ENCODE data around the gene MYDGF.
A peak's percentile ranks its signal among the peaks of the same experiment; 100 is the strongest.

The MYDGF gene

DNA sequence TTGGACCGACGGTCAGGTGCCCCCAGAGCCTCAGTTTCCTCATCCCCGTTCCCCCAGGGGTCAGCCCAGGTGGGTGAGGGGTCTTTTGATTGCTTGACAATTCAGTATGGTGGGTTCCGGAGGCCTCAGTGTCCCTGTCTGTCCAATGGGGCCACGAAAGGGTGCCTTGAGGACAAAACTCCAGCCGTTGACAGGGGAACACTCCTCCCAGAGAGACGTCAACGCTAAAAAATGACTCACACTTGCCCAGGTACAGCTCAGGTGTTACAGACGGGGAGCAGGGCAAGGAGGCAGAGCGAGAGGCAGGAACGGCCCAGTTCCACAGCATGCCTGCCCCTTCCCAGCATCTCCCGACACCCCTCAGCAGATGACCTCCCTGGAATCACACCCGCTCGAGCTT lies 29.0 kb downstream of the MYDGF start:
- no peak for DNase-seq (ENCODE audit: low read depth)

DNA sequence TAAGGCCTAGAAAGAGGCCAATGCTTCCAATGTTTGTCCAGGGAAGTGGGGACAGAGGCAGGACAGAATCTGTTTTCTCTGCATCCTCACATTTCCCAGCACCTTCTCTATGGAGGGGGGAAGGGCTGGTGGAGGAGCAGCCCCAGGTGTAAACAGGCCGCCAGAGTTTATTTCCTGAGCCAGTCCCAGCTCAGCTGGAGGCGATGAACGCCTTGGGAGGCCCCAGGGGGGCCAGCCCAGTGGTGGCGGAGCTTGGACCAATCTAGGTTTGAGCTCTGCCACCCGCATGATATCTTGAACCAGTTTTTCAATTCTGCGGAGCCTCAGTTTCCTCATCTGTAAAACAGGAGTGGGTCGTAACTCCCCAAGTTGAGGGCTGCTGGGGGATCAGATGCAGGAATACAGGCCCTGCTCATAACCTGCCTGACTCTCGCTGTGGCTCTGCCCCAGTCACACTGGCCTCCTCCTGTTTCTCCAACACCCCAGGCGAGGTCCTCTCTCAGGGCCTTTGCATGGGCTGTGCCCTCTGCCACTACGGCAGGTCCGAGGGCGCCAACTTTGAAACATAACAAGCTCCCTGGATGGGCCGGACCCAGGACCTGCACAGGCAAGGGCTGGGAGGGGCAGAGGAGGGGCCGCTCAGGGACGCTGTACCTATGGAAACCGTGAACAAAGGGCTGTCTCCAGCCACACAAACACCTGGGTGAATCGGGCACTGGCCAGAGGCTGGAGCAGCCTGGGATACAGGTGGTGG lies 29.7 kb downstream of the MYDGF start:
- DNase-seq (ENCODE audit: low read depth) = no peak

DNA sequence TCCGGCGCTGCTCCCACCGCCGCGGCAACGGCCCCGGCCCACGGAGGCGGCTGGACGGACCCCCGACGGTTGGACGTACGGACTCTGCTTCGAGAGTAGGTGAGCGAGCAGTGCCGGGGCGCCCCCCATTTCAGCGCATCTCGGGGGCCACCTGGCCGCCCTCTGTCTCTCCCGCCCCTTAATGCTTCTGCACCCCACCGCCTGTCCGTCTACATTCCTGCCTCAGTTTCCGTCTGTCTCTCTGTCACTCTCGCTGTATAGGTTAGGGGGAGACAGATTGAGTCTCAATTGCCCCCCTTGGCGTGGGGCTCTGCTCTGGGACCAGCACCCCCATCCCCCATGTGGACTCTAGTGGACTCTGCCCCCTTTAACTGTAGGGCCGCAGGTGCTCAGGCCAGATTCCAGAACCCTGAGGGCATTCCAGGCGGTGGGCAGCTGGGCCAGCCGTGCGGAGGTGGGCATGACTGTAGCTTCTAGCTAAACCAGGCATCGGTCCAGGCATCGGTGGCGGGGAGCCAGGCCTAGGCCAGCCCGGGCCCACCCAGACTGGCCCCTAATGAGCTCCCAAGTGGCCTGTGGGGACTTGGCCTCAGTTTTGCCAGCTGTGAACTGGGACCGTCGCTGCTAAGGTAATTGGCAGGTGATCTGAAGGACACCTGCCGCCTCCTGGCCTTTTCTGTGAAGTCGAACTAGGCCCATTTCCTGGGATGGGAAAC lies 30.5 kb downstream of the MYDGF start:
- no peak for DNase-seq (ENCODE audit: low read depth)

DNA sequence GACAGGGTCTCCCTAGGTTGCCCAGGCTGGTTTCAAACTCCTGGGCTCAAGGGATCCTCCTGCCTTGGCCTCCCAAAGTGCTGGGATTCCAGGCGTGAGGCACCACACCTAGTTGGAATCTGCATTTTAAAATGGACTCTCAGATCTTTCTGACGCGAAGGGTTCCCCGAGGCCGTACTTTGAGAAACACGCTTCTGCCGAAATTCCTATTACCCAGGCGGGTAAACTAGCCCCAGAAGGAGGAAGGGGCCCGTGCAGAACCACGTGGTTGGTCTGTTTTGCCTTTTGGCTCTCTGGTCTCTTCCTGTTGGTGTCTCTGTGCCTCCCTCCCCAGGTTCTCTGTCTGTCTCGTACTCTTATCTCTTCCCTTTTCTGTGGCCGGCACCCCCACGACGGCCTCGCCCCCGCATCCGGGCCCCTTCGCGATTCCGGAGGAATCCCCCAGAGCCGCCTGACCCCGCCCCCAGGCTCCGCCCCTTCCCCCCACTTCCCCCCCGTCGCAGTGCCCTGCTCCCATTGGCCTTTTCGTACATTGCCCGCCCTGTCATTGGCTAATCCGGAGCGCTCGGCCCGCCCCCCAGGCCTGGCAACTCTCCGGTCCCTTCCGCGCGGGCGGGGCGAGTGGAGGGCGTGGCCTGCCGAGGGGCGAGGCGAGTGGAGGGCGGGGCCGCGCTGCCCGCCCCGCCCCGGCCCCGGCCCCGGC lies 31.2 kb downstream of the MYDGF start, which contains the start of gene TNFAIP8L1:
Gene TNFAIP8L1 (plus strand): TSS at position 689 of the 703 bp plus-strand sequence. CDS start 12,354 bp downstream, outside the sequence.
- DNase-seq (ENCODE audit: low read depth) = peak; percentile 97

DNA sequence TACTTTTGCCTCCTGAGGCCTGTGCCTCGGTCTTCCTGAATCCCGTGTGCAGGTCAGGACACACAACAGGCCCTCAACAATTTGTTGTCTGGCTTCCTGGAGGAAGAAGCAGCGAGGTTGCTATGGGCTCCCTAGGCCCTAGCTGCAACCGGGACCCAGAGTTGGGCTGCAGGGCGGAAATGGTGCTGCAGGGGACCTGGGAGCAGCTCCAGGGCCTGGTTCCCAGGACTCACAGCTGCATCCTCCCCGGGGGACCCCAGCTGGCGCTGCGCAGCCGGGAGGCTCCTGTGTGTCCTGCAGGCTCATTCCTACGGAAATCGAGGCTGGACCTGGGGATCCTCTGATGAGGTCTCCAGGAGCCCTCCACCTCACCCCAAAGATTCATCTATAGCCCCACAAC lies 31.8 kb downstream of the MYDGF start:
- DNase-seq (ENCODE audit: low read depth) = no peak

DNA sequence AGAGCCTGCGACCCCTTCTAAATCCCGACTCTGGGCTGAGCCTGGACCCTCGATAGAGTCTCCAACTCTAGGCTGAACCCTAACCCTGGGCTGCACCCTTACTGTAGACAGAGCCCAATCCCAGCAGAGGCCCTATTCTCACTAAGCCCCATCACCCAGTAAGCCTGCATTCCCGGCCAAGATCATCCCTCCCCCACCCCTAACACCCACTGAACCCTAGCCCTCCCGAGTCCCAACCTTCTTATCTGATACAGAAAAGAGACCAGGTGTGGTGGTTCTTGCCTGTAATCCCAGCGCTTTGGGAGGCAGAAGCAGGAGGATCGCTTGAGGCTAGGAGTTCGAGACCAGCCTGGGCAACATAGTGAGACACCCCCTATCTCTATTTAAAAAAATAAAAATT lies 33.4 kb downstream of the MYDGF start:
- DNase-seq (ENCODE audit: low read depth) = no peak

DNA sequence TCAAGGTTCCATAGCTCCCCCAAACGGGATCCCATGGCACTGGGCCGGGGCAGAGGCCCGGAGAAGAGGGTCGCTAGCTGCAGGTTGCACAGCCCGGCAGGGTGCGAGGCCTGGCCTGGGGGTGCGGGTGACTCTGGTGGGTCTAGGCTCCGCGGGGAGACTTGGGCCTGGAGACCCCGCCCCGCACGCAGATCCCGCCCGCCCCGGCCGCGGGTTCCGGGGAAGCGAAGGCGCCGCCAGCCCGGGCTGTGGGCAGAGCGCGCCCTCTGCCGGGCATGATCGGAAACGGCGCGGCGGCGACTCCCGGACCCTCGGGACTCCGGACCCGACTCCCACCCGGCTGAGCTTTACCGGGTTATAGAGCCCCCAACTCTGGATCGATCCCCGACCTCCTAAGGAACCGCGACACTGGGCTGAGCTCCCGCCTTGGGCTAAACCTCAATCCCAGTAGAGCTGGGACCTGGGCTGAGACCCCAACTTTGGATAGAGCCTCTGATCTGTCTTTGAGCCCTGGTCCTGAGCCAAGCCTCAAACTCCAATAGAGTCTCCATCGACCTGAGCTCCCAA lies 33.9 kb downstream of the MYDGF start:
- DNase-seq (ENCODE audit: low read depth) = peak; percentile 47

DNA sequence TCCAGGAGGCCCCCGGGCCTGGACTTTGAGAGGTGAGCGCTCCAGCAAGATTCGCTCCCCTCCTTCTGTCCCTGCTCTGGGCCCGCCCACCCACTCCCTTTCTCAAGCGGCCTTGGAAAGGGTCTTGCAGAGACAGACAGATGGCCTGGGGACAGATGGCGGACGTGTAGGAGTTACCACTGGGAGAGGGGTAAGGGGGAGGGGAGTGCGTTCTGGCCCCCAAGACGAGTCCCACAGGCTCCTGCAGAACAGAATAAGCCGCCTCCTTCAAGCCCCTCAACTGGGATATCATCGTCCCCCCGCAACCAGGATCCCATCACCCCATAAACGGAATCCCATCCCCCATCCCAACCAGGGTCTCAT lies 34.4 kb downstream of the MYDGF start:
- no peak for DNase-seq (ENCODE audit: low read depth)

DNA sequence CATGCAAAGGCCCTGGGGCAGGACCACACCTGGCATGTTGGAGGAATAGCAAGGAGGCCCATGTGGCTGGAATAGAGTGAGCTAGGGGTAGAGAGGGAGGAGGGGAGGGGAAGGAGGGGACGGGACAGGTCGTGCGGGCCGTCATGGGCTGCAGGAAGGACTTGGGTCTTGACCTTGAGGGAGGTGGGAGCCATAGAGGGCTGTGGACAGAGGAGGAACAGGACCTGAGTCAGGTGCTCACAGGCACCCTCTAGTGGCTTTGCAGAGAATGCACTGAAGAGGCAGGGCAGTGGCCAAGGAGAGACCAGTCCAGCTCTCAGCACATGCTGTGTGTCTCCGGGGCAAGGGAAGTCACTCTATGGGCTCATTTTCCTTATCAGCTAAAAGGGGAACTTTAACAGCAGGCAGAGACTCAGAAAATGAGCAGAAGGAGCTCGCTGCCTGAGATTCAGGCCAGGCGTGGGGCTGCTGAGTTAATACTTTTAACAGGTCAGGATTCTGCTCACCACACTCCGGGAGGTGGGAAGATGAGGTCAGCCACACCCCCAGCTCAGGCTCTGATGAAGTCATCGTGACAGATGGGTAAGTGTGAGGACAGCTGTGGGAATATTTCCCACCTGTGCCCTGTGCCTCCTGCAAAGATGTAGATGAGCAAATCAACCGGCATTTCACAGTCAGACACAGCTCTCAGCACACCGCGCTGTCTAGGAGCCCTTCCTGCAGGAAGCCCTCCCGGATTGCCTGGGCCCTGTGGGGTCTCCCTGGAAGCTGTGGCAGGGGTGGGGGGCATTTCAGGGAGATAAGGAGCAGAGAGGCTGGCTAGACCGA lies 36.8 kb downstream of the MYDGF start:
- no peak for DNase-seq (ENCODE audit: low read depth)

DNA sequence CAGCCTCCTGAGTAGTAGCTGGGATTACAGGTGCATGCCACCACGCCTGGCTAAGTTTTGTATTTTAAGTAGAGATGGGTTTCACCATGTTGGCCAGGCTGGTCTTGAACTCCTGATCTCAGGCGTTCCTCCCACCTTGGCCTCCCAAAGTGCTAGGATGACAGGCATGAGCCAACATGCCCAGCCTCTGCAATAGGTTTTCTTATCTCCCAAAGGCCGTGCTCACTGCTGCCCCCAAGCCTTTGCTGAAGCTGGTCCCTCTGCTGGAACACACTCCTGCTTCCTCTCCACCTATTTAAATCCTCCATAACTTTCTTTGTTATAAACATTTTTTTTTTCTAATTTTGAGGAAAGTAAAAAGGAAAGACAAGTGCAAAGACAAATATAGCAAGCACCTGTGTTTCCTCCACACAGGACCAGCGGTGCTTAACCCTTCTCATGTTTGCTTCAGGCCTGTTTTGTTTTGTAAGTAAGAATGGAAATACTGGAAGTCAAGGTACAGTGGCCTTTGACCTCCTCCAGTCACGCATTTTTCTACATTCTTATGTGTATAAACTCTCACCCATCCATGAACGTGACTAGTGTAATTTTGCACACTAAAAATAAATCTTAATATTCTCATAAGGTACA lies 45.3 kb downstream of the MYDGF start:
- DNase-seq (ENCODE audit: low read depth) = no peak

DNA sequence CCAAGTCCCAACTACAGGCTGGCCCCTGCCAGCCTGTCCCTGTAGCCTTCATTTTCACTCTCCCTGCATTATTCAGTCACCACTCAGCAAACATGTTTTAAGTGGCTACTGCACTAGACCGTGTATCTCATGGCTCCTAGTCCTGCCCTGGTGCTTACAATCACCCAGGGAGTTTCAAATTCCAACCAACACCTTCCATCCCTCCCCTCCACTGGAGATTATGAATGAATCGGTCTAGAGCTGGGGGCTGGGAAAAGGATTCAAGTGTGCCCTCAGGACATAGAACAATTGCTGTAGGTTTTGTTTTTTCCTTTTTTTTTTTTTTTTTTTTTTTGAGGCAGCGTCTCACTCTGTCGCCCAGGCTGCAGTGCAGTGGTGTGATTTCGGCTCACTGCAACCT lies 45.8 kb downstream of the MYDGF start:
- DNase-seq (ENCODE audit: low read depth) = no peak

DNA sequence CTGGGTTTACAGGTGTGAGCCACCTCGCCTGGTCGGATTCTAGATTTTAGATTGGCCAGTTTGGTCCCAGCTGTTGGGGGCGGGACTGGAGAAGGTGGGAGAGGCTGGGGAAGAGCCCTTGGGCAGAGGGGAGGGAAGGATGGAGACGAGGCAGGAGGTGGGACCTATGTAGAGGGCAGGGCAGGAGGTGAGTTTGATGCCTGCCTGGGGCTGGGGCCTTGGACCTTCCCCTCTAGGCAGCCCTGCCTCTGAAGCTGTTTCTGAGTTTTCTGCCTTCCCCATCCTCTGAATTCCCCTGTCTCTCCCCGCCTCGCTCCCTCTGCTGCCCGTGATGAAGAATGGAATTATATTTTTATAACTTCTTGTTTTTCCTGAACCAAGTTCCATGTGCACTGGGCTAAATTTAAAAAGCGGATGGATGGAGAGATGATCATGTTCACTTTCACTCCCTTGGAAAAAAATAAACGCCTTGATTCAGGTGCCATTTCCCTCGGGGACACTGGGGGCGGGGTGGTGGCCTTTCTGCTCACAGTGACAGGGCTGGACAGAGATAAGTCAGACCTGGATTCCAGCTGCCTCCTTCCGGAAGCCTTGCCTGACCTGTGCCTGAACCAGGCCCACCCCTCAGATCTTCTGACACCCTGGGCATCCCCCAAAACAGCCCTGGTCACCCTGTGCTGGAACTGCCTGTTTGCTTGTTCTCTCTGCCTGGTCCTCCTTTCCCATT lies 47.3 kb downstream of the MYDGF start:
- no peak for DNase-seq (ENCODE audit: low read depth)

DNA sequence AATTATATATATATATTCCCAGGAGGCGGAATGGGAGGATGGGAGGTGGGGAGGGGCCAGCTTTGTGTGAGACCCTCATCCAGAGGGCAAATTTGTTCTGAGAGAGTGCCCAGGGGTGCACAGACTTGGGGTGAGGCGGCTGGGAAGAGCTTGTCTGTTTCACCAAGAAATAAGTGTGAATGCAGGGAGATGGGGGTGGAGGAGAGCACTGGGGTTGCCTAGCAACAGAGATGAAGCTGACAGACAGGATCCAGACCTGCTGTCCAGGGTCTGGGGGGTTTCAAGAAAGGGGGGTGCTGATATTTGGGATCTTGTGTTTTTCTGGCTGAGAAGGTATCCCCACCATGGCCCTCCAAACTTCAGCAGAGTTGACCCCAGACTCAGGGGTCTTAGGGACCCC lies 49.5 kb downstream of the MYDGF start:
- no peak for DNase-seq (ENCODE audit: low read depth)

DNA sequence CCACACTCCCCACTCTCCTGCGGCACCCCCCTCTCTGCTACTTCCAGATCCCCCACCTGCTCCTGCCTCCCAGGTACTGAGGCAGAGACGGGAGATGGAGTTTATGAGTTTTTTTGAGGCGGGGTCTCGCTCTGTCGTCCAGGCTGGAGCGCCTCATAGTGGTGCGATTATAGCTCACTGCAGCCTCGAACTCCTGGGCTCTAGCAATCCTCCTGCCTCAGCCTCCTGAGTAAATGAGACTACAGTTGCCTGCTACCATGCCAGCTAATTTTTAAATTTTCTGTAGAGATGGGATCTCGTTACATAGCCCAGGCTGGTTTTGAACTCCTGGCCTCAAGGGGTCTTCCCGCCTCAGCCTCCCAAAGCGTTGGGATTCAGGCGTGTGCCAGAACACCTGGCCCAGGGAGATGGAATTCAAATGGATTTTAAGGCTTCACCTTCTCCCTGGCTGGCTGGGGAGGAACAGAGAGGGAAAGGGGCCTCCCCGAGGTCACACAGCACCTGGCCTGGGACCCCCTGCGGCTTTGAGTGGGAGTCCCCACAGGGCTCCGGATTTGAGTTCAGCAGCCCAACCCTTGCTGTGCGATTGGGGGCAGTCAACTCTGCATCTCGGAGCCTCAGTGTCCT lies 50.4 kb downstream of the MYDGF start:
- no peak for DNase-seq (ENCODE audit: low read depth)

DNA sequence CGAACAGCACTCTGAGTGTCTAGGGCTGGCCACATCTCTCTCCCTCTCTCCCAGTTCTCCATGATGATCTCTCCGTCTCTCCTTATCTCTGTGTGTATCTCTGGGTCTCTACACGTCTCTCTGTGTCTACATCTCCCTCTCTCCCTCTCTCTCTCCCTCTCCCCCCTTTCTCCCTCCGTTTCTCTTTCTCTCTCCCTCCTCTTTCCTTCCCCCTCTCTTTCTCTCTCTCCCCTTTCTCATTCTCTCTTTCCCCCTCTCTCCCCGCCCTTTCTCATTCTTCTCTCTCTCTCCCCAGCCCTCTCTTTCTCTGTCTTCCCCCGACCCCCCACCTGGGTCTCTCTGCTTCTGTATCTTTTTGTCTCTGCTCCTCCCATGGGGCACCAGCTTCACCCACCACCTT lies 52.1 kb downstream of the MYDGF start:
- no peak for DNase-seq (ENCODE audit: low read depth)

DNA sequence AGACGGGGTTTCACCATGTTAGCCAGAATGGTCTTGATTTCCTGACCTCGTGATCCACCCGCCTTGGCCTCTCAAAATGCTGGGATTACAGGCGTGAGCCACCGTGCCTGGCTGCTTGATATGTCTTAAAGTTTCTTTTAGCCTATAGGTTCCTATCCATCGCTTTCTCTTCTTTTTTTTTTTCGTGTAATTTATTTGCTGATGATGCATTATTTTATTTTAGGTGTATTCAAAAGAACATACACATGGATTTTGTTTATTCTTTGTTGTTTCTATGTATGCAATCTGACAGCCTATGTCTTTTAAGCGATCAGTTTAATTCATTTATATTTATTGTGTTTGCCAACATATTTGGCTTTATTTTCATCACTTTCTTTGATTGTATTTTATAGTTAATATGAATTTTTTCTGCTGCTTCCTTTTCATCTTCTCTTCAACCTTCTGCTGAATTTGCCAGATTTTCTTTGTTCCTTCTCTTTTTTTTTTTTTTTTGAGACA lies 56.8 kb downstream of the MYDGF start:
- DNase-seq (ENCODE audit: low read depth) = no peak

DNA sequence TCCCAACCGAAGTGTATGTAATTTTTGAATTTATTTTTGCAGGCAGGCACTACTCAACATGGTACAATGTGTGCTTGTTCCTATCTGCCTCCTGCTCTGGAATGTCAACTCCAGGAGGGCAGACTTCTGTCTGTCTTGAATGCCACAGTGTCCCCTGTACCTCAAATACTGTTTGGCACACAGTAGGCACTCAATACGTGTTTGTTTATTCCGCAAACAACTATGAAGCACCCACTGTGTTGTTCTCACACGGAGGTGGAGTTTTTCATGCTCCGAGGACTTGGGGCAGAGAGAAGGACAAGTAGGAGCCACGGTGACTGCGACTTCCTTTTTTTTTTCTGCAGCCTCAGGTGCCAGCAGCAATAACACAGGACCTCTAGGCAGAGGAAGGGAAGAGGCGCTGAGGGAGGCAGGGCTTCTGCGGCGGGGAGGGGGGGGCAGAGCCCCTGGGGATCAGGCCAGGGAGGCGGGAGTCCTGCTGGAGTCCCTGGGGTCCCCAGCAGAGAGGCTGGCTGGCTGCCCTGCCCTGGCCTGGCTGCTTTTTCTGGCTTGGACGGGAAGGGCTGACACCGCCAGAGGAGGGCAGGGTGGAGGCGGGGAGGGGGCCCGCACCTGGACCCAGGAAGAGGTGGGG lies 60.1 kb downstream of the MYDGF start:
- DNase-seq (ENCODE audit: low read depth) = no peak

Measured in T-helper 22 cell (primary cell).